Spleen (tissue), 11 donors: ENCODE measurements around the gene UBE3B. TPM values are rescaled to one million over a fixed set of nuclear protein-coding genes. Genes with fewer than 3 reads are reported as not detected.

Experiments used
- DNase-seq: peaks from one replicate; pipeline ENCODE4 v3.0.0-alpha.2; 2020
- H3K27ac ChIP-seq, 8 donors: fragments of 200-600 bp; sonication (generic) in 7 of 8; 1 replicate in 4 of 8; 2 replicates in 4 of 8; pipeline versions ENCODE4 v1.5.0 to v1.8.0; 2016 to 2021; ENCODE audit warnings: inconsistent platforms in 4 of 8, mild to moderate bottlenecking in 4 of 8, moderate library complexity in 1 of 8
- H3K27me3 ChIP-seq, 7 donors: fragments of 200-600 bp; sonication (generic) in 6 of 7; replicated peaks in 1 of 7; 1 replicate in 4 of 7; 2 replicates in 3 of 7; pipeline versions ENCODE4 v1.5.0 to v1.8.0; 2016 to 2021; ENCODE audit warnings: inconsistent platforms in 3 of 7, mild to moderate bottlenecking in 1 of 7
- H3K36me3 ChIP-seq, 6 donors: fragments of 200-600 bp; sonication (generic) in 5 of 6; 1 replicate in 4 of 6; 2 replicates in 2 of 6; pipeline versions ENCODE4 v1.5.0 to v1.8.0; 2016 to 2021; ENCODE audit warnings: inconsistent platforms in 2 of 6
- H3K4me1 ChIP-seq, 6 donors: fragments of 200-600 bp; sonication (generic) in 5 of 6; 1 replicate in 3 of 6; 2 replicates in 3 of 6; pipeline versions ENCODE4 v1.5.0 to v1.8.0; 2016 to 2021; ENCODE audit warnings: inconsistent platforms in 3 of 6
- H3K4me3 ChIP-seq, 8 donors: fragments of 200-600 bp; sonication (generic) in 7 of 8; 1 replicate in 4 of 8; 2 replicates in 4 of 8; pipeline versions ENCODE4 v1.5.0 to v1.8.0; 2016 to 2021; ENCODE audit warnings: inconsistent platforms in 4 of 8, mild to moderate bottlenecking in 4 of 8, moderate library complexity in 2 of 8
- H3K9me3 ChIP-seq, 8 donors: fragments of 200-600 bp; sonication (generic) in 7 of 8; 1 replicate in 4 of 8; 2 replicates in 4 of 8; pipeline versions ENCODE4 v1.5.0 to v1.8.0; 2016 to 2021; ENCODE audit warnings: inconsistent platforms in 4 of 8
- POLR2A ChIP-seq, 3 donors: fragments of 450-650 bp; IDR thresholded peaks; one replicate each; pipeline ENCODE4 v1.5.1; 2017; ENCODE audit warnings: antibody characterized with exemption in 3 of 3, mild to moderate bottlenecking in 1 of 3
- POLR2AphosphoS5 ChIP-seq, 3 donors: sonication (generic); formaldehyde crosslinking; IDR thresholded peaks; one replicate each; pipeline ENCODE4 v1.5.1; 2017; ENCODE audit warnings: antibody characterized with exemption in 3 of 3
- WGBS, 5 donors: extraction: QIAGEN DNeasy Blood & Tissue Kit in 3 of 5; methylation state at CpG; one replicate each; pipeline versions ENCODE4 v1.1.5 to v1.1.7; 2013 to 2018; 5-methylcytosine and 5-hydroxymethylcytosine counted together
- intact Hi-C: fragments of 100-400 bp; cut with DNase I; formaldehyde crosslinking; loops from one replicate; pipeline ENCODE4 v1.15.0; 2023; ENCODE audit warnings: low total_unique reads
- polyA plus RNA-seq, 3 donors: library from polyadenylated mRNA; stranded (reverse); fragments of 200-250 nt; gene quantifications; one replicate each; pipeline ENCODE4 v1.2.1, GENCODE V29; 2013
- total RNA-seq, 7 donors: library from RNA; depleted of rRNA in 3 of 7; stranded (reverse); fragments of >200 nt in 3 of 7; fragmentation: NEBNext Ultra II Directional in 4 of 7; extraction: Animal tissue kit (Norgen Biotek cat#: 25700) in 4 of 7; gene quantifications; one replicate each; pipeline versions ENCODE4 v1.1.0 to v1.2.1, GENCODE V29; 2016 to 2021
- TF ChIP-seq, protein P1 (sequence below), 11 experiments: fragments of 200-600 bp in 7 of 11; fragments of 450-650 bp in 4 of 11; sonication (generic) in 4 of 11; IDR thresholded peaks in 8 of 11; conservative IDR thresholded peaks in 3 of 11; 1 replicate in 7 of 11; 2 replicates in 4 of 11; pipeline versions ENCODE4 v1.4.0 to v1.8.0; 2016 to 2021; ENCODE audit warnings: antibody characterized with exemption in 11 of 11, inconsistent platforms in 4 of 11, mild to moderate bottlenecking in 1 of 11
- donor health status: healthy with polysubstance abuse.
- donor health status: DM: no; HTN: no; CAD: no; lungs with moderate emphysema.
- donor health status: DM: no; HTN: no; CAD: no.
- donor health status: Bipolar disorder and iron deficiency.
- donor health status: healthy.
- donor health status: DM: no; HTN: no; CAD: no.
- donor health status: DM: yes; HTN: yes; CAD: no.

The UBE3B gene
- total and polyA plus RNA-seq, 10 donors: 5.7 to 63.1 (median 42.3) TPM

DNA sequence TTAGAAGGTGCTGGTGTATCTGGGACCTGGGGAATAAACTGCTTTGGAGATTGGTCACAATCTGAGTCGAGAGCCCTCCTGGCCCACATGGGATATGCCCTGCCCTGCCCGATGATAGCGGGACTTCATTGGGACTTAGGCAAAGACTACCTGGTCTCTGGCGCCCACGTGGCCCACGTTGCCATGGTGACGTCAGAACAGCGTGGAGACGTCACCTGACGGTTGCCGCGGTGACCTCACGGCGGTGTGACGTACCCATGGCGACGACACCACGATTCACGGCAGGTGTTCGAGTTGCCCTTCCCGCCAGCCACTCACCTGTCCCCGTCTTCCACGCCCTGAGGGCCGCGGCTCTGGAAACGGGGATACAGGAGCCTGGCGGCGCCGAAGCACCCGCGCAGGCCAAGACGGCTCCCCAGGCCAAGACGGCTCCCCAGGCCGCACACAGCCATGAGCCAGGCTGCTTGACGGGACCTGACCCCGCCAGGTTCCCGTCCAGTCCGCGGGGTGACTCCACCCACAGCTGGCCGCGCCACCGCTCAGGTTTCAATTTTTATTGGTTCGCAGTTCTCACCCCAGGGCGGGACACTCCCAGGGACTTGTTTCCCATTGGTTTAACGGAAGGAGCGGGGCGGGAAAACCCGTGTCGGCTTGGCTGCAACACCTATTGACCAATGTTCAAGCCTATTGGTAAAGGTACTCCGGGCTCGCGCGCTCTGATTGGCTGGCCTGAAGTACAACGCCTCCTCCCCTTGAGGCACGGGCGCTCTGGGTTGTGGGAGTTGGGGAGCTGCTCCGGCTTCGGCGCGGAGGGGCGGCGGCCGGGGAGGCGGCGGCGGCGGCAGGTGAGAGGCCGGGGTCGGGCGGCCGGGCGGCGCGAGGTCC is 95.8 kb downstream of the UBE3B start, which contains the start of the genes MMAB and MVK:
Gene MMAB, minus strand, starts transcription at position 476 of the 885 bp plus-strand sequence. Its CDS starts 24 bp downstream, at position 452.
Gene MVK, plus strand, starts transcription at position 766 of the 885 bp plus-strand sequence. CDS start 1,029 bp downstream, outside the sequence.
- WGBS, 5 donors: 1 to 2% (median 1%) methylated on average over 28 to 74 of the region's 74 CpGs
- intact Hi-C loops: no loop called here

DNA sequence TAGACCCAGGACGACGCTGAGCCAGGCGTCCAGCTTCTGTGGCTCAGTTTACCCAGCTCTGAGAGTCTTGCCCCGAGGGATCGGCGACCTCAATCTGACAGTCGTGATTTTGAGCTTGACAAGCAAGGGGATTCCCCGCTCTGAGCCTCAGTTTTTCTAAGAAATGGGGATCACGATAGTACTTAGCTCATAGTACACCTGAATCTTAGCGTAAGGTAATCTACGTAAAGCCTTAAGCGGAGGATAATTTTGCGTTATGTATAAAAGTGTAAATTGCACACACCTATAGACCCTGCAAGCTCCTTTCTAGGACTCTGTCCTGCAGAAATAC is 96.4 kb downstream of the UBE3B start:
- peaks cover 0 to 55% (median 33%) of the 10 kb centered on the region in 6 donors for H3K36me3 ChIP-seq
- H3K27me3 ChIP-seq: no peaks in the 10 kb centered on the region
- 1 to 2% (median 2%) methylated on average over 10 to 13 of the region's 13 CpGs for WGBS, 5 donors
- H3K4me3 ChIP-seq: peak overlapping the region; percentile 52 to 87 (median 73)
- TF ChIP-seq POLR2A (IDR thresholded peaks at IDR 0.05) (no peak), POLR2AphosphoS5 (IDR thresholded peaks at IDR 0.05) (no peak)
- TF ChIP-seq, protein P1, sequence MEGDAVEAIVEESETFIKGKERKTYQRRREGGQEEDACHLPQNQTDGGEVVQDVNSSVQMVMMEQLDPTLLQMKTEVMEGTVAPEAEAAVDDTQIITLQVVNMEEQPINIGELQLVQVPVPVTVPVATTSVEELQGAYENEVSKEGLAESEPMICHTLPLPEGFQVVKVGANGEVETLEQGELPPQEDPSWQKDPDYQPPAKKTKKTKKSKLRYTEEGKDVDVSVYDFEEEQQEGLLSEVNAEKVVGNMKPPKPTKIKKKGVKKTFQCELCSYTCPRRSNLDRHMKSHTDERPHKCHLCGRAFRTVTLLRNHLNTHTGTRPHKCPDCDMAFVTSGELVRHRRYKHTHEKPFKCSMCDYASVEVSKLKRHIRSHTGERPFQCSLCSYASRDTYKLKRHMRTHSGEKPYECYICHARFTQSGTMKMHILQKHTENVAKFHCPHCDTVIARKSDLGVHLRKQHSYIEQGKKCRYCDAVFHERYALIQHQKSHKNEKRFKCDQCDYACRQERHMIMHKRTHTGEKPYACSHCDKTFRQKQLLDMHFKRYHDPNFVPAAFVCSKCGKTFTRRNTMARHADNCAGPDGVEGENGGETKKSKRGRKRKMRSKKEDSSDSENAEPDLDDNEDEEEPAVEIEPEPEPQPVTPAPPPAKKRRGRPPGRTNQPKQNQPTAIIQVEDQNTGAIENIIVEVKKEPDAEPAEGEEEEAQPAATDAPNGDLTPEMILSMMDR (IDR thresholded peaks at IDR 0.05 in 8 of 11, conservative IDR thresholded peaks at IDR 0.05 in 3 of 11): no peak
- no peak for DNase-seq
- H3K27ac ChIP-seq: peak overlapping the region in 6 of 8 donors; percentile 82 to 93 (median 85)
- intact Hi-C loops: no loop called here
- H3K9me3 ChIP-seq: no peaks in the 10 kb centered on the region
- peaks cover 4 to 36% (median 20%) of the 10 kb centered on the region in 6 donors for H3K4me1 ChIP-seq

More for the DNA sequence above, 95.8 kb downstream of the UBE3B start, which contains the start of the genes MMAB and MVK:
- Histone ChIP-seq H3K4me3 (peak within 1 kb of the TSS; percentile 52 to 87 (median 73)), H3K27ac (peak within 1 kb of the TSS; percentile 62 to 93 (median 85)), H3K9me3 (no peaks in the 10 kb centered on the region), H3K4me1 (peaks cover 4 to 36% (median 20%) of the 10 kb centered on the region in 6 donors), H3K27me3 (no peaks in the 10 kb centered on the region), H3K36me3 (peaks cover 0 to 55% (median 33%) of the 10 kb centered on the region in 6 donors)
- DNase-seq: peak; percentile 98
- TF ChIP-seq POLR2A (IDR thresholded peaks at IDR 0.05) (no peak), POLR2AphosphoS5 (IDR thresholded peaks at IDR 0.05) (peak; percentile 90 to 94 (median 92))
- TF ChIP-seq, protein P1 (IDR thresholded peaks at IDR 0.05 in 8 of 11, conservative IDR thresholded peaks at IDR 0.05 in 3 of 11): peak in 3 of 11 experiments; percentile 10 to 32 (median 15)

- 91 to 96% (median 95%) methylated on average over 3 of the region's 3 CpGs for WGBS, 5 donors
- Histone ChIP-seq H3K4me1 (peaks cover 4 to 36% (median 20%) of the 10 kb centered on the region in 6 donors), H3K27ac (no peak overlapping the region), H3K9me3 (no peaks in the 10 kb centered on the region), H3K36me3 (peaks cover 0 to 55% (median 41%) of the 10 kb centered on the region in 6 donors), H3K4me3 (no peak overlapping the region), H3K27me3 (no peaks in the 10 kb centered on the region)
- DNase-seq: no peak
- intact Hi-C loops: no loop called here
- TF ChIP-seq POLR2A (IDR thresholded peaks at IDR 0.05) (no peak), POLR2AphosphoS5 (IDR thresholded peaks at IDR 0.05) (no peak)
- TF ChIP-seq, protein P1 (IDR thresholded peaks at IDR 0.05 in 8 of 11, conservative IDR thresholded peaks at IDR 0.05 in 3 of 11): no peak
These were observed 98.2 kb downstream of the UBE3B start for GRCh38 chr12:109575683-109576082.

GRCh38 chr12:109577311-109577710 is 99.9 kb downstream of the UBE3B start:
- Histone ChIP-seq H3K27ac (no peak overlapping the region), H3K4me3 (no peak overlapping the region), H3K4me1 (peaks cover 4 to 25% (median 20%) of the 10 kb centered on the region in 6 donors), H3K27me3 (no peaks in the 10 kb centered on the region), H3K9me3 (no peaks in the 10 kb centered on the region), H3K36me3 (peaks cover 0 to 71% (median 54%) of the 10 kb centered on the region in 6 donors)
- no peak for DNase-seq
- WGBS, 5 donors: 87 to 100% (median 93%) methylated on average over 1 of the region's 1 CpG
- intact Hi-C loops: no loop called here
- TF ChIP-seq, protein P1 (IDR thresholded peaks at IDR 0.05 in 8 of 11, conservative IDR thresholded peaks at IDR 0.05 in 3 of 11): no peak
- no peak for TF ChIP-seq POLR2A (IDR thresholded peaks at IDR 0.05)
- TF ChIP-seq POLR2AphosphoS5 (IDR thresholded peaks at IDR 0.05): no peak
